Adrenal gland (tissue), 12 donors: Measurements from ENCODE around the gene APBB2. TPM values are rescaled to one million over a fixed set of nuclear protein-coding genes. Genes with fewer than 3 reads are reported as not detected.

Experiments used
- DNase-seq, 7 donors: peaks; one replicate each; pipeline ENCODE4 v3.0.0-alpha.2; 2019 to 2020
- H3K27ac ChIP-seq, 5 donors: fragments of 200-600 bp; sonication (generic) in 4 of 5; 1 replicate in 3 of 5; 2 replicates in 2 of 5; pipeline versions ENCODE4 v1.5.1 to v1.8.0; 2016 to 2020; ENCODE audit warnings: mild to moderate bottlenecking in 1 of 5
- H3K27me3 ChIP-seq: fragments of 200-600 bp; 2 replicates; pipeline ENCODE4 v1.8.0; 2021
- H3K36me3 ChIP-seq, 2 donors: fragments of 200-600 bp; replicated peaks in 1 of 2; 1 replicate in 1 of 2; 2 replicates in 1 of 2; pipeline versions ENCODE4 v1.5.1 to v1.8.0; 2018 to 2022
- H3K4me1 ChIP-seq, 2 donors: fragments of 200-600 bp; replicated peaks in 1 of 2; 1 replicate in 1 of 2; 2 replicates in 1 of 2; pipeline versions ENCODE4 v1.5.1 to v1.8.0; 2018 to 2021
- H3K4me3 ChIP-seq, 4 donors: fragments of 200-600 bp; sonication (generic) in 3 of 4; one replicate each; pipeline ENCODE4 v1.5.1; 2016 to 2018
- H3K9me3 ChIP-seq, 3 donors: fragments of 200-600 bp; sonication (generic) in 1 of 3; replicated peaks in 1 of 3; 1 replicate in 2 of 3; 2 replicates in 1 of 3; pipeline versions ENCODE4 v1.5.1 to v1.8.0; 2016 to 2021
- CTCF ChIP-seq, 6 experiments: fragments of 450-650 bp in 4 of 6; fragments of 200-600 bp in 2 of 6; sonication (generic) in 1 of 6; IDR thresholded peaks; 1 replicate in 5 of 6; 2 replicates in 1 of 6; pipeline versions ENCODE4 v1.5.1 to v1.8.0; 2016 to 2021; ENCODE audit warnings: antibody characterized with exemption in 6 of 6, mild to moderate bottlenecking in 2 of 6, moderate library complexity in 1 of 6
- POLR2A ChIP-seq, 2 donors: fragments of 450-650 bp; IDR thresholded peaks; one replicate each; pipeline ENCODE4 v1.6.1; 2017; ENCODE audit warnings: antibody characterized with exemption in 2 of 2, mild to moderate bottlenecking in 2 of 2, moderate library complexity in 1 of 2
- WGBS, 4 donors: extraction: QIAGEN DNeasy Blood & Tissue Kit in 2 of 4; methylation state at CpG; one replicate each; pipeline versions ENCODE4 v1.1.5 to v1.1.7; 2013 to 2017; 5-methylcytosine and 5-hydroxymethylcytosine counted together
- intact Hi-C, 2 donors: fragments of 100-400 bp; cut with DNase I; formaldehyde crosslinking; loops; one replicate each; pipeline versions ENCODE4 v1.14.1 to v1.15.0; 2022 to 2023
- polyA plus RNA-seq, 3 donors: library from polyadenylated mRNA; stranded (reverse); fragments of 200-250 nt in 2 of 3; fragments of 350-450 nt in 1 of 3; fragmentation: Illumina TruSeq in 1 of 3; extraction: RNeasy Lipid Tissue Mini Kit (QIAGEN cat#74804) in 1 of 3; gene quantifications; one replicate each; pipeline ENCODE4 v1.2.3, GENCODE V29; 2013 to 2014
- total RNA-seq, 9 donors: library from RNA; depleted of rRNA in 4 of 9; stranded (reverse); fragments of >200 nt in 4 of 9; fragments of 120-200 nt in 1 of 9; fragmentation: NEBNext Ultra II Directional in 1 of 9; extraction: Animal tissue kit (Norgen Biotek cat#: 25700) in 1 of 9; gene quantifications; one replicate each; pipeline versions ENCODE4 v1.1.0 to v1.2.4, GENCODE V29; 2013 to 2023
- donor health status: healthy with polysubstance abuse.
- donor health status: Bipolar disorder and iron deficiency.
- donor health status: DM: yes; HTN: yes; CAD: no.
- donor health status: DM: no; HTN: no; CAD: no.
- donor health status: DM: no; HTN: no; CAD: no.
- donor health status: DM: yes; HTN: yes; CAD: no.

Gene APBB2
- total and polyA plus RNA-seq, 12 donors, result 12.4 to 135 (median 39.7) TPM

- no peak for DNase-seq
- H3K4me1 ChIP-seq, result no peaks in the 10 kb centered on the region
- no peaks in the 10 kb centered on the region for H3K9me3 ChIP-seq
- H3K4me3 ChIP-seq, result no peak overlapping the region
- no peaks in the 10 kb centered on the region for H3K27me3 ChIP-seq
- intact Hi-C loops, result no loop called here
- no peaks in the 10 kb centered on the region for H3K36me3 ChIP-seq
- TF ChIP-seq POLR2A (IDR thresholded peaks at IDR 0.05) (no peak), CTCF (IDR thresholded peaks at IDR 0.05) (no peak)
- H3K27ac ChIP-seq, result no peak overlapping the region
- WGBS, 4 donors, result 58 to 78% (median 74%) methylated on average over 2 of the region's 2 CpGs
These were observed 244.8 kb downstream of the APBB2 start for GRCh38 chr4:40969501-40969900.

GRCh38 chr4:40967550-40967949, 246.8 kb downstream of the APBB2 start:
- intact Hi-C loops, result no loop called here
- Histone ChIP-seq H3K9me3 (no peaks in the 10 kb centered on the region), H3K4me3 (no peak overlapping the region), H3K27ac (no peak overlapping the region), H3K27me3 (no peaks in the 10 kb centered on the region), H3K36me3 (no peaks in the 10 kb centered on the region), H3K4me1 (no peaks in the 10 kb centered on the region)
- no peak for TF ChIP-seq CTCF (IDR thresholded peaks at IDR 0.05)
- TF ChIP-seq POLR2A (IDR thresholded peaks at IDR 0.05), result no peak
- WGBS, 4 donors, result 82 to 96% (median 91%) methylated on average over 4 to 6 of the region's 6 CpGs
- no peak for DNase-seq

- Histone ChIP-seq H3K27ac (no peak overlapping the region), H3K27me3 (no peaks in the 10 kb centered on the region), H3K4me3 (no peak overlapping the region), H3K9me3 (no peaks in the 10 kb centered on the region), H3K36me3 (no peaks in the 10 kb centered on the region), H3K4me1 (no peaks in the 10 kb centered on the region)
- intact Hi-C loops, result no loop called here
- no peak for DNase-seq
- TF ChIP-seq CTCF (IDR thresholded peaks at IDR 0.05), result no peak
- no peak for TF ChIP-seq POLR2A (IDR thresholded peaks at IDR 0.05)
- 85 to 95% (median 89%) methylated on average over 4 to 5 of the region's 5 CpGs for WGBS, 4 donors
These were observed 248.3 kb downstream of the APBB2 start for GRCh38 chr4:40966091-40966490.

GRCh38 chr4:40963897-40964478, 250.4 kb downstream of the APBB2 start:
- DNase-seq, result no peak
- H3K27ac ChIP-seq, result peak overlapping the region in 1 of 5 donors; percentile 49
- no peaks in the 10 kb centered on the region for H3K27me3 ChIP-seq
- 90 to 100% (median 96%) methylated on average over 1 of the region's 1 CpG for WGBS, 4 donors
- H3K36me3 ChIP-seq, result no peaks in the 10 kb centered on the region
- H3K9me3 ChIP-seq, result no peaks in the 10 kb centered on the region
- intact Hi-C loops, result no loop called here
- no peak overlapping the region for H3K4me3 ChIP-seq
- H3K4me1 ChIP-seq, result no peaks in the 10 kb centered on the region
- TF ChIP-seq CTCF (IDR thresholded peaks at IDR 0.05) (no peak), POLR2A (IDR thresholded peaks at IDR 0.05) (no peak)
